CD14-positive monocyte (primary cell): ENCODE data around the gene NIT1. TPM values are rescaled to one million over a fixed set of nuclear protein-coding genes. Genes with fewer than 3 reads are reported as not detected.
"Not testable (repeated sequence)": the region's sequence is repeated elsewhere in the genome, so short reads cannot be mapped to it uniquely, and the experiment has no call there.

ENCODE experiments used
- DNase-seq, 3 donors: peaks; one replicate each; pipeline ENCODE4 v3.0.0-alpha.2; 2011 to 2022
- H2AFZ ChIP-seq: 2 replicates; pipeline ENCODE4 v1.6.0; 2012; ENCODE audit warnings: mild to moderate bottlenecking, low read depth, low read length, inconsistent platforms; ENCODE audit not compliant: insufficient read depth, poor library complexity, severe bottlenecking
- H3K27ac ChIP-seq, 2 donors: 1 replicate in 1 of 2; 2 replicates in 1 of 2; pipeline ENCODE4 v1.5.1; 2012 to 2013; ENCODE audit warnings: low read length in 2 of 2, control low read depth in 1 of 2, inconsistent platforms in 1 of 2, low read depth in 1 of 2, mild to moderate bottlenecking in 1 of 2
- H3K27me3 ChIP-seq, 2 donors: one replicate each; pipeline versions ENCODE4 v1.6.0 to v1.6.1; 2011 to 2013; ENCODE audit warnings: low read length in 2 of 2; ENCODE audit not compliant: control insufficient read depth in 2 of 2, insufficient read depth in 2 of 2
- H3K36me3 ChIP-seq, 2 donors: replicated peaks in 1 of 2; 1 replicate in 1 of 2; 2 replicates in 1 of 2; pipeline versions ENCODE4 v1.5.1 to v1.6.1; 2012 to 2013; ENCODE audit warnings: low read length in 2 of 2, control low read depth in 1 of 2, inconsistent platforms in 1 of 2, mild to moderate bottlenecking in 1 of 2; ENCODE audit not compliant: insufficient read depth in 2 of 2, control insufficient read depth in 1 of 2
- H3K4me1 ChIP-seq, 2 donors: 1 replicate in 1 of 2; 2 replicates in 1 of 2; pipeline versions ENCODE4 v1.5.1 to v1.6.1; 2012 to 2013; ENCODE audit warnings: low read length in 2 of 2, control low read depth in 1 of 2, inconsistent platforms in 1 of 2, mild to moderate bottlenecking in 1 of 2, moderate library complexity in 1 of 2; ENCODE audit not compliant: insufficient read depth in 2 of 2, control insufficient read depth in 1 of 2
- H3K4me2 ChIP-seq: replicated peaks from 2 replicates; pipeline ENCODE3; 2012; ENCODE audit warnings: low read length, moderate library complexity, mild to moderate bottlenecking; ENCODE audit not compliant: poor library complexity, severe bottlenecking; ENCODE audit errors: extremely low read depth
- H3K4me3 ChIP-seq, 3 experiments: fragments of 200-600 bp in 1 of 3; sonication (generic) in 1 of 3; replicated peaks in 1 of 3; 1 replicate in 2 of 3; 2 replicates in 1 of 3; pipeline ENCODE4 v1.5.1; 2011 to 2013; ENCODE audit warnings: low read length in 3 of 3, mild to moderate bottlenecking in 3 of 3, control low read depth in 2 of 3, low read depth in 2 of 3, inconsistent platforms in 1 of 3, moderate library complexity in 1 of 3
- H3K79me2 ChIP-seq: 2 replicates; pipeline ENCODE4 v1.6.0; 2012; ENCODE audit warnings: mild to moderate bottlenecking, control low read depth, inconsistent platforms, low read length, moderate library complexity; ENCODE audit not compliant: insufficient read depth
- H3K9ac ChIP-seq: 2 replicates; pipeline ENCODE4 v1.6.0; 2017; ENCODE audit warnings: low read length, mild to moderate bottlenecking; ENCODE audit not compliant: insufficient read depth, poor library complexity, severe bottlenecking
- H3K9me3 ChIP-seq, 2 donors: replicated peaks in 1 of 2; 1 replicate in 1 of 2; 2 replicates in 1 of 2; pipeline versions ENCODE4 v1.5.1 to v1.6.1; 2012 to 2013; ENCODE audit warnings: low read length in 2 of 2, control low read depth in 1 of 2; ENCODE audit not compliant: control insufficient read depth in 1 of 2, insufficient read depth in 1 of 2
- H4K20me1 ChIP-seq: 2 replicates; pipeline ENCODE4 v1.6.0; 2012; ENCODE audit warnings: mild to moderate bottlenecking, low read length, control low read depth, moderate library complexity; ENCODE audit not compliant: insufficient read depth
- H3K27ac Mint-ChIP-seq, 7 donors: one replicate each; pipeline ENCODE4 v1.8.0; 2020; ENCODE audit warnings: mild to moderate bottlenecking in 7 of 7, mixed read lengths in 7 of 7, moderate library complexity in 6 of 7, inconsistent platforms in 2 of 7
- H3K27me3 Mint-ChIP-seq, 3 donors: one replicate each; pipeline ENCODE4 v1.8.0; 2021 to 2022; ENCODE audit warnings: low read depth in 3 of 3, mild to moderate bottlenecking in 3 of 3, mixed read lengths in 3 of 3, moderate library complexity in 3 of 3, inconsistent platforms in 1 of 3
- H3K36me3 Mint-ChIP-seq, 2 donors: one replicate each; pipeline ENCODE4 v1.8.0; 2020; ENCODE audit warnings: mixed read lengths in 2 of 2, inconsistent platforms in 1 of 2, mild to moderate bottlenecking in 1 of 2
- H3K4me1 Mint-ChIP-seq: one replicate; pipeline ENCODE4 v1.8.0; 2020; ENCODE audit warnings: mild to moderate bottlenecking, mixed read lengths
- H3K4me3 Mint-ChIP-seq, 2 donors: one replicate each; pipeline ENCODE4 v1.8.0; 2020; ENCODE audit warnings: mild to moderate bottlenecking in 2 of 2, mixed read lengths in 2 of 2, moderate library complexity in 1 of 2
- H3K9me3 Mint-ChIP-seq, 7 donors: one replicate each; pipeline ENCODE4 v1.8.0; 2020 to 2022; ENCODE audit warnings: mixed read lengths in 7 of 7, mild to moderate bottlenecking in 6 of 7, moderate library complexity in 6 of 7, inconsistent platforms in 2 of 7
- CTCF ChIP-seq: fragments of 200-600 bp; IDR thresholded peaks from one replicate; pipeline ENCODE4 v1.8.0; 2022; ENCODE audit warnings: antibody characterized with exemption, mild to moderate bottlenecking
- WGBS: methylation state at CpG from one replicate; pipeline ENCODE4 v1.1.5; 2013; ENCODE audit warnings: missing lambda C conversion rate; ENCODE audit not compliant: insufficient coverage; 5-methylcytosine and 5-hydroxymethylcytosine counted together
- intact Hi-C, 2 donors: fragments of 100-400 bp; cut with micrococcal nuclease; formaldehyde crosslinking; loops; one replicate each; pipeline versions ENCODE4 v1.15.0 to v1.15.1; 2023
- polyA plus RNA-seq, 3 donors: library from polyadenylated mRNA; depleted of rRNA in 1 of 3; unstranded in 2 of 3; stranded (reverse) in 1 of 3; fragments of 300-500 nt in 2 of 3; fragments of >200 nt in 1 of 3; fragmentation: Illumina TruSeq in 2 of 3; gene quantifications; 1 replicate in 2 of 3; 2 replicates in 1 of 3; pipeline ENCODE4 v1.2.3, GENCODE V29; 2012 to 2021

The NIT1 gene
- polyA plus RNA-seq, 3 donors, result 28.4 to 84.7 (median 35.7) TPM

GRCh38 chr1:161115132-161115711 is 2.7 kb upstream of the NIT1 start:
- Histone ChIP-seq H3K27me3 (no peaks in the 10 kb centered on the region), H3K27ac (peak overlapping the region in 1 of 2 donors; percentile 50), H3K9me3 (no peaks in the 10 kb centered on the region), H2AFZ (no peak overlapping the region), H3K4me3 (no peak overlapping the region), H3K36me3 (peaks cover under 1 to 8% of the 10 kb centered on the region in 2 donors), H3K4me2 (no peak overlapping the region), H3K9ac (no peak overlapping the region), H3K4me1 (peaks cover 60 to 84% of the 10 kb centered on the region in 2 donors), H3K79me2 (peaks cover 100% of the 10 kb centered on the region), H4K20me1 (peaks cover 61% of the 10 kb centered on the region)
- intact Hi-C loops, result loop anchor here in 1 of 2 donors (5.0 kb wide), 2 partner anchors 37 to 48 kb away; partner anchors contain the start of genes ARHGAP30 and UFC1
- H3K27me3 Mint-ChIP-seq, result no peaks in the 10 kb centered on the region
- DNase-seq, result peak; percentile 37 to 71 (median 52)
- H3K36me3 Mint-ChIP-seq, result peaks cover 8 to 23% of the 10 kb centered on the region in 2 donors
- peak overlapping the region in 5 of 7 donors; percentile 11 to 46 (median 40) for H3K27ac Mint-ChIP-seq
- H3K9me3 Mint-ChIP-seq, result no peaks in the 10 kb centered on the region
- WGBS, result 63% methylated on average over 12 of the region's 12 CpGs
- peaks cover 82% of the 10 kb centered on the region for H3K4me1 Mint-ChIP-seq
- no peak overlapping the region for H3K4me3 Mint-ChIP-seq
- TF ChIP-seq CTCF, result no peak

- Histone ChIP-seq H3K36me3 (peaks cover 7 to 12% of the 10 kb centered on the region in 2 donors), H3K27ac (peak overlapping the region in 1 of 2 donors; percentile 99), H3K79me2 (peaks cover 99% of the 10 kb centered on the region), H3K4me1 (peaks cover 66 to 89% of the 10 kb centered on the region in 2 donors), H4K20me1 (peaks cover 54% of the 10 kb centered on the region), H3K4me2 (peak overlapping the region; percentile 97)
- WGBS, result 86% methylated on average over 6 of the region's 6 CpGs
- H3K9me3 Mint-ChIP-seq, H3K9ac ChIP-seq, H3K27me3 Mint-ChIP-seq, H3K4me3 Mint-ChIP-seq, H3K27me3 ChIP-seq, H3K9me3 ChIP-seq, H3K4me3 ChIP-seq, DNase-seq, H2AFZ ChIP-seq: not testable (repeated sequence)
- intact Hi-C loops, result loop anchor here in 1 of 2 donors (5.0 kb wide), 2 partner anchors 36 to 49 kb away; partner anchors contain the start of genes ARHGAP30 and UFC1
- Mint-ChIP-seq H3K4me1 (peaks cover 87% of the 10 kb centered on the region), H3K36me3 (peaks cover 11 to 25% of the 10 kb centered on the region in 2 donors), H3K27ac (peak overlapping the region in 6 of 7 donors; percentile 11 to 94 (median 85))
These were observed 1.9 kb upstream of the NIT1 start for GRCh38 chr1:161115961-161116360.
